ENCODE data around the gene GYG2. TPM values are rescaled to one million over a fixed set of nuclear protein-coding genes. Genes with fewer than 3 reads are reported as not detected.
"Not testable (repeated sequence)": the region's sequence is repeated elsewhere in the genome, so short reads cannot be mapped to it uniquely, and the experiment has no call there.

Gene GYG2
- total RNA-seq, 1 donor from 2014 or later: 5.9 TPM

DNA sequence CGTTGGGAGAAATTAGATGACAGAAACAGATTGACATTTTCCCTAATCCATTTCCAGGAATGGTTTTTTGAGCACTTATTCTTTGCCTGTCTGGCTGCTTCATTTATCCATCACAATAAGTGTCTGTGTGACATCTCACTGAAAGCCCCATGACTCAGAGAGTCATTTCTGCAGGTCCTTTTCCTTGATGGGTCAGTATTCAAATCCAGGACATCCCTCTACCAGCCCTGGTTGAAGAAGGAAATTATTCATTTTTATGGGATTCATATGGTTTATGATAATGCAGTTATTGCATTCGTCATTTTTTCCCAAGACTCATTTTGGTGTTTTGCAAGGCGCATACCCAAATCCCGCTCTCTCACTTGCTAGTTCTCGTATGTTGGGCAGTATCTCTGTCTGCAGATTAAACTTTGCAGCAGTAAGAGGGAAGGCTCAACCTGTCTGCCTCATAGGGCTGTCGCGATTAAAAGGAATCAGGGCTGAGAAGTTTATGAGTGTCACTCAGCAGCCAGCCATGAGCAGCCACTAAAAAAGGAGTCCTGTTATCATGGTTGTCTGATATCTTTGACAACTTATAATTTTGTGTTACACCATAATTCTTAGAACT is 44.0 kb downstream of the GYG2 start:
- no peak for DNase-seq

DNA sequence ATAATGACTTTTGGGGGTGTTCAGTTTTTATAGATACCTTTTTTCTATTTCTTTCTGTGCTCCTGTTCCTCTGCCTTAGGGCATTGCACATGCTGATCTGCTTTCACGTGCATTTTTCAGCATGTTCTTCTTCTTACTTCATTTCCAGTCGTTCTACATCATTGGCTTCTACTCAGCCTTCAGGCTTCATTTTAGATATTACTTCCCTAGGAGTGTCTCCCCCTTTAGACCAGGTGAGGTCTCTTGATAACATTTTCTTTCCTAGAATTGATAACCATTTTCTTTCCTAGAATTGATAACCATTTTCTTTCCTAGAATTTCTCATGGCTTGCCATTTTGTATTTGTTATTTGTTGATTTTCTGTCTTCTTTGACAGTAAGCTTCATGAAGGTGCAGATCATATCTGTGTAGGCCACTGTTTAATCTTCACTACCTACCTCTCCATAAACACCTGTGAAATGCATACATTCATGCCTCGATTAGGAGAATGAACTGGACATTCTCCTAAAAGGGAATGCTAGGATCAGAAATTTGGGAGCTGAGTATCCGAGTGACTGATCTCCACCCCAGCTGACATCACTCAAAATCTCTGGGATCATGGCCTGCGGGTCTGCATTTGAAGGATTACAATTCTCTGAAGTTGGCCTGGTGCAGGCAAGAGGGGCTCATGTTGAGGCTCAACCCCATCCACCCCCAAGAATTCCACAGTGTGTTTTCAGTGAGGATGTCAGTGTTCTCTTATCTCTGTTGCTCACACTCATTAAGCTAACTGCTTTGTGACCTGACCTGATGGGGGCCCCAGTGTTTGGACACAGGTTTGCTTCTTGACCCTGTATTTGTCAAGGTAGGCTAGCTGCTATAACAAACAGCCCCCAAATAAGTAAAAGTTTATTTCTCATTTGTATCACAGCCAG is 45.7 kb downstream of the GYG2 start:
- no peak for DNase-seq

DNA sequence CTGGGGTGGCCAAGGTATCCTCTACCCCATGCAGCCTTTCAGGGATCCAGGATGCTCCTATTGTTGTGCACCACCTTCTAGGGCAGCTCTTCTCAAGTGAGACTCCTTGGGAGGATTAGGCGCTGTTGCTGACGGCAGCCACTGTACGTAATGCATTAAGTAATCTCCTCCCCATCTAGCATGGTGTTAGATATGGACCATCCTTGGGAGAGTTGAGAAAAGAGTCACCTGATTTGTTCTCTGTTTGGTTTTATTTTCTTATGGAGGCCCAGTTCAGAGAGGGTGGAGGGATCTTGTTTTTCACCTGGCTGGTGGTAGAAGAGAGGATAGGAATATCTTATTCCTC is 46.4 kb downstream of the GYG2 start:
- no peak for DNase-seq

DNA sequence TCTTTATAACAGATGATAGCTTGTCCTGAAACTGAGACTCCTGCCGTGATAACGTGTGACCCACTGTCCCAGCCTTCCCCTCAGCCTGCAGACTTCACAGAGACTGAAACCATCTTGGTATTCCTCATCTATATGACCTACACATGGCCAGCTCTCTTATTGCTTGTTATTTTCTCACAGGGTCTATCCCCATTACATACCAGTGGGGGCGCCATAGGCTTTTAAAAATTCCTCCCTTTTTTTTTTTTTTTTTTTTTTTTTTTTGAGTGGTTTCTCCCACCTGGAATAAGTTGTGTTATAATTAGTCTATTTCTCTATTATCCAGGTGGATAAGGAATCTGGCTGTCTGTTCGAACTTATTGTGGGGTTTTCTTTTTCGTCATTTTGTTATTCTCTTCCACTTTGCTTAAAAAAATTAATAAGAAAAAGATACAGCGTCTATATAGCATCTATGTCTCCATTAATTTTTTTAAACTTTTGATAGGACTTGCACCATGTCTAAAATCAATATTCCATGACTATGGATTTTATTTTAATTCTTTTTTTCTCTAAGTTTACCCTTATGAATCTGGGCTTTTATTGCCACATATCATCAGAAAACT is 47.2 kb downstream of the GYG2 start:
- DNase-seq: no peak

DNA sequence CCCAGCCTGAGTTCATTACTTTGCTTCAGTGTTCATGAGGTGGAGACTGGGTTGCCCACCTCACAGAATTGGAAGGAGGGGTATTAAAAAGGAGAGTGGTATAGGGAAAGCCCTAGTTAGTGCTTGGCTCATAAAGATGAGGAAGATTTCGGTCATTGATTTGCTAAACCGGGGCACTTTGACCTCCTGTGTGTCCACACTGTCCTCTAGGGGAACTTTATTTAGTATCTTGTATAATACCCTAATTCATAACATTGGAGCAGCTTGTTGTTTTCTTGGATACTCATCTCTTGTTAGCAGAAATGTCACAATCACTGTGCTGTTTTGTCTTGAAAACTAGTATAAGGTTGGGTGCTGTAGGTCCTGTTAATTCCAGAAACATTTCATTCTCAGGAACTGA is 49.8 kb downstream of the GYG2 start:
- no peak for DNase-seq

DNA sequence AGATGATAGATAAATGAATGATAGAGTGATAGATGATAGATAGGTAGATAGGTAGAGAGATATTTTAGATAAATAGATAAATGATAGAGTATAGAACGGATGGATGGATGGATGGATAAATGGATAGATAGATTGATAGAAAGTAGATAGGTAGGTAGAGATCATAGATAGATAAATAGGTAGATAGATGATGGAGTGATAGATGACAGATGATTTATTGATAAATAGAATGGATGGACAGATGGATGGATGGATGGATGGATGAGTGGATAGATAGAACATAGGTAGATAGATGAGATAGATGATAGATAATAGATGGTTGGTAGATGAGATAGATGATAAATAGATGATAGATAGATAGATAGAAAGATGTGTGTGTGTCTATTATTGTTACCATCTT is 50.9 kb downstream of the GYG2 start:
- DNase-seq: no peak

DNA sequence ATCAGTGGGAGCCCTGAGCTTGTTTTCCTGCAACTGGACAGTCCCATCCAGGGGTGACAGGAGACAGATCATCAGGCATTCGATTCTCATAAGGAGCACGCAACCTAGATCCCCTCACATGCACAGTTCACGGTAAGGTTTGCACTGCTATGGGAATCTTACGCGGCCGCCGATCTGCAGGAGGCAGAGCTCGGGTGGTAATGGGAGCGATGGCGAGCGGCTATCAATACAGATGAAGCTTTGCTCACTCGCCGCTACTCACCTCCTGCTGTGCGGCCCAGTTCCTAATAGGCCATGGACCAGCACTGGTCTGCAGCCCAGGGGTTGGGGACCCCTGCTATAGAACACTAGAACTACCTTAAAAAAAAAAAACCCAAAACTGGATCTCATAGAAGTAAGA is 55.0 kb downstream of the GYG2 start:
- no peak for DNase-seq

DNA sequence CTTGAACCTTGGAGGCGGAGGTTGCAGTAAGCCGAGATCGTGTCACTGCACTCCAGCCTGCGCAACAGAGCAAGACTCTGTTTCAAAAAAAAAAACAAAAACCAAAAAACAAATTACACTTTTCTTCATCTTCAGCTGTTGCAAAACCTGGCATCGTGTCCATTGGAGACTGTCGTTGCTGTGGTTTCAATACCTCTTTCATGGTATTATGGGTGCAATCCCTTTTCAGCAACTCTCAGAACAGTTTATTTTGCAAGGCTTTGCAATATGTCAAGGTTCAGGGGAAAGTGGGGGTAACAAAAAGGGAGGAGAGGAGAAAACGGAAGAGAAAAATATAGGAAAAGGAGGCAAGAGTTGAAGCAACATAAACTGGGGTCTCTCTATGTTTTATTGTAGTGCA is 59.6 kb downstream of the GYG2 start:
- DNase-seq: no peak

DNA sequence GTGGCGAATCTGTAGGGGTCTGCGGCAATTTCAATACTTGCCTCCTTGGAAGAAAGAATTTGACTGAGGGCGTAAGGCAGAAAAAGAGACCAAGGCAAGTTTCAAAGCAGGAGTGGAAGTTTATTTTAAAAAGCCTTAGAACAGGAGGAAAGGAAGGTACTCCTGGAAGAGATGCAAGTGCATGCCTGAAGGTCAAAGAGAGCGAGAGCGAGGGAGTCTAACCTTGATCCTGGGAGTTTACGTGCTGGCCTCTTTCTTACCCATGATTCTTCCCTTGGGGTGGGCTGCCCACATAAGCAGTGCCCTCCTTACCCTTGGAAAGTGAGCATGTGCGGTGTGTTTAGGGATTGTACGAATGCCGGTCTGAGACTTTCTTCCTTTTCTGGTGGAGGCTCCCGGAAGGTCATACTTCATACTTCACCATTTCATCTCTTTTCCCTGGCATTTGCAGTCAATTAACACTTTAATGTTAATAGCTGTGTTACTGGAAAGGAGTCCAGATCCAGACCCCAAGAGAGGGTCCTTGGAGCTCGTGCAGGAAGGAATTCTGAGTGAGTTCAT is 60.4 kb downstream of the GYG2 start:
- DNase-seq: no peak

DNA sequence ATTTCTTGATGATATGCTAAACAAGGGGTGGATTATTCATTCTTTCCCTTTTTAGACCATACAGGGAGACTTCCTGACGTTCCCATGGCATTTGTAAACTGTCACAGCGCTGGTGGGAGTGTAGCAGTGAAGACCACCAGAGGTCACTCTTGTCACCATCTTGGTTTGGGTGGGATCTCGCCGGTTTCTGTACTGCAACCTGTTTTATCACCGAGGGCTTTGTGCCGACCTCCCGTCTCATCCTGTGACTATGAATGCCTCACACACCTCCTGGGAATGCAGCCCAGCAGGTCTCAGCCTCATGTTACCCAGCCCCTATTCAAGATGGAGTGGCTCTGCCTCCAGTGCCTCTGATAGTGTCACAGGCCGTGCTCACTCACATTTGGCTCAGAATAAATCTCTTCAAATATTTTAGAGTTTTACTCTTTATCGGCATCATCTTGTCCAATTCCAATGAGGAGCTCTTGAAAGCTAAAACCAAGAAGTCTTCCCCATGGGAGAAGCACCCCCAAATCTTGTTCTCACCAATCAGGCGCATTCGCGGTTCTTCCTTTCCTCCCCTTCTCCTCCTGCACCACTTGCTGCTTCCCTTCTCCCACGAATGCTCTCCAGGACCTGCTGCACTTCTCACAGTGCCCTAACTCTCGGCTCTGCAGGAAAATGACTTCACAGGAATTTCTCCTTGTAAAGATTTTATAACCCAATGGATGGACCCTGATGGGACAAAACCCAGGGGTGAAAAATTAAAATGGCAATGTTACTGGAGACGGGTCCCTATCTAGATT is 61.2 kb downstream of the GYG2 start:
- not testable (repeated sequence) for DNase-seq

DNA sequence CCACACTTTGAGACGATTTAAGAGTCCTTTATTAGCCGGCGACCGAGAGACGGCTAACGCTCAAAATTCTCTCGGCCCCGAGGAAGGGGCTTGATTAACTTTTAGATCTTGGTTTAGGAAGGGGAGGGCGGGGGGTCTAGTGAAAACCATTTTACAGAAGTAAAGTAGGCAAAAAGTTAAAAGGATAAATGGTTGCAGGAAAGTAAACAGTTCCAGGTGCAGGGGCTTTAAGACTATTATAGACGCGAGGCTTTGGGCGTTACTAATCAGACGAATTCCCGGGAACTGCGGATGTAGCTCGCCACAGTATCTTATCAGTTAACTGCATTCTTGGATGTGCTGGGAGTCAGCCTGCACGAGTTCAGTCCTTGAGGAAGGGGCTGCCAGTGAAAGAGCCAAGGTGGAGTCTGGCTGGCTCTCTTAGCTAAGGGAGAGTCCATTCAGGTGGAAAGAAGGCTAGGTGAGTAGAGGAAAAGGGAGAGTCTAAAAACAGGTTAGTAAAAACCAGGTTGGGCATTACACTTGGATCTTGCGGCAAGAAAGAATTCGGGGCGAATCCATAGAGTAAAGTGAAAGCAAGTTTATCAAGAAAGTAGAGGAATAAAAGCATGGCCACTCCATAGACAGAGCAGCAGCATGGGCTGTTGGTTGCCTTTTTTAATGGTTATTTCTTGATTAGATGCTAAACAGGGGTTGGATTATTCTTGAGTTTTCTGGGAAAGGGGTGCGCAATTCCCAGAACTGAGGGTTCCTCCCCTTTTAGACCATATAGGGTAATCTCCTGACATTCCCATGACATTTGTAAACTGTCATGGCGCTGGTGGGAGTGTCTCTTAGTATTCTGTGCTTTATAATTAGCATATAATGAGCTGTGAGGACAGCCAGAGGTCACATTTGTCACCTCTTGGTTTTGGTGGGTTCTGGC is 62.1 kb downstream of the GYG2 start:
- DNase-seq: not testable (repeated sequence)

DNA sequence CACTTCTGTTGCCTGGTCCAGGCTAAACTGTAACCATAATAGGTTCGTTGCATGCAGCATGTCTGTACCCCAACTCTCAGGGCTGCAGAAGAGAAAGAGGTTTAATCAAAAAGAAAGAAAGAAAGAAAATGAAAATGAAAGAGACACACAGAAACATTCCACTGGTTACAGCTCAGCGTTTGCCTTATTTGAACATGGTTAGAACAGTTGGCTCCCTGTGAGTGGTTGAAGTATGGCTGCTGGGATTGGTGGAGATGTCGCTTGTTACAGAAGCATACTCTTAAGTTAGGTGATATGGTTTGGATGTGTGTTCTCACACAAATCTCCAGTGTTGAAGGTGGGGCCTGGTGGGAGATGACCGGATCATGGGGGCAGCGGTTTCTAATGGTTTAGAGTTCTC is 64.1 kb downstream of the GYG2 start:
- no peak for DNase-seq

DNA sequence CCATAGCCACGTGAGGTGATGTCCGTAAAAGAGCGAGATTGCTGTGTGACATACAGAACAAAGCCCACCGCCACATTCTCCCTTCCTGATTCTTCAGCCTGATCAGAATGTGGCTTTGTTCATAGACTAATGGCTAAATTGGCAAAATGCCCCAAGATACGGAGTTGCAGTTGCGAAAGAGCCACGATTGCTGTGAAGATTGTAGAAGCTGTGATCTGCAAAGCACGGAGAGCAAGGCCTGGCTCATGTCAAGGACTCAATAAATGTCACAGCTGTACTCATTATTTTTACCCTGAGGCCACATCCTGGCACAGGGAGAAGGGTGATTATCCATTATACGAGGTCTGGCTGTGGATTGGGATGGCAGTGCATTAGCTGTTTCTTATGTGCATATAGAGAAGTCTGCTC is 66.2 kb downstream of the GYG2 start:
- no peak for DNase-seq

DNA sequence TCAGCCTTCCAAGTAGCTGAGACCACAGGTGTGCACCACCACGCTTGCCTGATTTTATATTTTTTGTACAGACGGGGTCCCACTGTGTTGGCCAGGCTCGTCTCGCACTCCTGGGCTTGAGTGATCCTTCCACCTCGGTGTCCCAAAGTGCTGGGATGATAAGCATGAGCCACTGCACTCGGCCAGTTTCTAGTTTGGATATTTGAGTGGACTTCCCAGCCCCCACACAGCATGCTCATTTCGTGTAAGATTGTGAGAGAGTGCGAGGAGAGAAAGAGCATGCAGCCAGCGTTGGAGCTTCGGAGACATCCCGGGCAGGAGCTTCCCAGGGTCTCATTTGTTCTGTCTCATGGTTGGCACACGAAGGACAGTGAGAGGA is 68.6 kb downstream of the GYG2 start:
- no peak for DNase-seq

DNA sequence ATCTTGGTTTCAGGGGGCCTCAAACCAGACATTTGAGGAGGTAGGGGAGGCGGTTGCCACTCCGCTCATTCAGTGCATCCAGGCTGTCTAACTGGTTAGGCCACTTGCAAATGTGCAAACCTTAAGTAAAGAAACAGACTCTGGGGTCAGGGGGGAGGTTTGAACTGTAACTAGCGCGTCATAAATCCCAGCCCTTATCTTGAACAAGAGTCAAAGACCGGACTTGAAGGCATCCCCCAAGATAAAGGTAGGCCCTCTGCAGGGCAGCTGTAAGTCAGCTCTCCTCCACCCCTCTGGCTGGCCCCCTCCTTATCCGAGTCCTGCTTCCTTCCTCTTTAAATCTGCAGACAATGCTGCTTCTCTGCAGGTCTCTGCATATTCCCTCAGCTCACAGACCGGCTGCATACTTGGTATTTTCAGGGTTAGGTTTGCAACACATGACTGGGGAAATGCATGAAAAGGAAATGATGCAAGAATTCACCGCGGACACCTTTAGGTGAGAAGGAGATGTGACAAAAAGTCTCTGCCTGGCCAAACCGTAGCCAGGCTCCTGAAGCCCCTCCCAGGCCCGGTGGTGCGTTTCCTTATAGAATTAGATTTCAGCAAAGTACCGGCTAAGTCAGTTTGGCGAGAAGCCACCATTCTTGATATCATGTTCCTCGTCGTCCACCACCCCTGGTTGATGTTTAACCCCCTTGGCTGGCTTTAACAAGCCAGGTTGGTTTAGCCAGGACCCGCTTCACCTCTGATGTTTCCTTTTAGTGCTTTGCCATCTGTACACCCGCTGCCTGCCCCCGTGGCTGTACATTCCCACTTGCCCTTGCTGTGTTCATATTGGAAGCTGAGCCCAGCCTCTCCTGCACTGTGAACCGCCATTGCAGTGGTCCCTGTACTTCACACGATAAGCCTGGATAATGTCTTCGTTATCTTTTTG is 69.2 kb downstream of the GYG2 start:
- not testable (repeated sequence) for DNase-seq

DNA sequence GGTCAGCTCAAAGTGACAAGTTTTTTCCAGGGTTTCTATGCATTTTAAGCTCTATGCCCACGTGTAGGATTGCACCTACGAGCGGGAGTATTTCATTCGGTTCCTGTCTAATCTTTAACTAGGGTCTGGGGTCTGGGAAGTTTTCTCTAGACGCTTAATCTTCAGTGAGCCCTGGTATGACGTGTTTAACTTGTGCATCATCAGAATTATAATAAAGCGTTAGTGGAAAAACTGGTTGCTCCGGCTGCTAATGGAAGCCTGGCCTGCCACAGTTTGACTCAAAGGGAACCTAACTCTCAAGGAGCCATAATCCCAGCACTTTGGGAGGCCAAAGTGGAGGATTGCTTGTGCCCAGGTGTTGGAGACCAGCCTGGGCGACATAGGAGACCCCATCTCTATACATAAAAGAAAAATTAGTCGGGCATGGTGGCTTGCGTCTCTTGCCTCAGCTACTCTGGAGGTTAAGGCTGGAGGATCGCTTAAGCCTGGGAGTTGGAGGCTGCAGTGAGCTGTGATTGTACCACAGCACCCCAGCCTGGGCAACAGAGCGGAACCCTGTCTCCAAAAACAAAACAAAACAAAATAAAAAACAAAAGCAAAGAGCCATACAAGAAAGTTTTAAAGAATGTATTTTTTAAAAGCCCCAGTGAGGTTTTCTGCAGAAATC is 70.2 kb downstream of the GYG2 start:
- no peak for DNase-seq

DNA sequence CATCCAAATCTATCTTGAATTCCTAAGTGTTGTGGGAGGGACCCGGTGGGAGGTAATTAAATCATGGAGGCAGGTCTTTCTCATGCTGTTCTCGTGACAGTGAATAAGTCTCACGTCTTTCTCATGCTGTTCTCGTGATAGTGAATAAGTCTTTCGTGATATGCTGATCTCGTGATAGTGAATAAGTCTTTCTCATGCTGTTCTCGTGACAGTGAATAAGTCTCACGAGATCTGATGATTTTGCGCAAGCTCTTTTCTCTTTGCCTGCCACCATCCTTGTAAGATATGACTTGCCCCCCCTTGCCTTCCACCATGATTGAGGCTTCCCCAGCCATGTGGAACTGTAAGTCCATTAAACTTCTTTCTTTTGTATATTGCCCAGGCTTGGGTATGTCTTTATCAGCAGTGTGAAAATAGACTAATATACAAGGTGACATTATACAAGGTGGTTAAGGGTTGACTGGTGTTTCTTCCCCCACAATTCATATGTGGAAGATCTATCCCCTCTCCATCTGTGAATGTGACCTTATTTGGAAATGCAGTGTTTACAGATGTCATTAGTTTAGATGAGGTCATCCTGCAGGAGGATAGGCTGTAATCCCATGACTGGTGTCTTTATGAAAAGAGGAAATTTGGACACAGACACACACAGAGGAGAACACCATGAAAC is 72.8 kb downstream of the GYG2 start:
- DNase-seq: no peak

DNA sequence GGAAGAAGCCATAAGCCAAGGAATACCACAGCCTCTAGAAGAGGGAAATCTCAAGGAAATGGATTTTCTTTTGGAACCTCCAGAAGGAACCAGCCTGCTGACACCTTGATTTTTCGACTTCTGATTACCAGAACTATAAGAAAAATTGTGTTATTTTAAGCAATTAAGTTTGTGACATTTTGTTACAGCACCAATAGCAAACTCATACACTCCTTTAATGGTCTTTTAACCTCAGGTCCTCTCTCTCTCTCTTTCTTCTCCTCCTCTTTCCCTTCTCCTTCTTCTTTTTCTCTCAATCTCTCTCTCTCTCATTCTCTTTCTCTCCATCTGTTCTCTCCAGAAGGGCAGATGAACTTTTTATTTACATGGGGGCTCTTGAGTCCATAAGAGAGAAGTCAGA is 74.1 kb downstream of the GYG2 start:
- DNase-seq: no peak

DNA sequence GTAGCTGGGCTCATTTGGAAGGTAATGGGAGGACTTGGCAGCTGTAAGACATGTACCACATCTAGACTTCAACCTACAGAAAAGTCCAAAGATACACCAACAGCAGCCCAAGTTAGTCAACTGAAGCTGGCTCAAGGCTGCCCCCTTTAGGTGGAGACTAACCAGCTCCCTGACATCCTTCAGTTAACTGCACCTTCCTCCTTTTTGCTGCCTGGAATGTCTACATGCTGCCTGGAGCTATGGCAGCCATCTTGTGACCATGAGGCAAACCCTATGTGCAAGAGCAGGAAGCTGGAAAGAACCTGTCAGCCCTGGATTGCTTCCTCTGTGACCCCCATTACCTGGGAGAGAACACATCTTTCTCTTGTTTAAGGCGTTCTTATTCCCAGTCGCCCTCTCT is 74.6 kb downstream of the GYG2 start:
- DNase-seq: no peak

Data from occipital lobe (tissue), 2 donors.